Stimulated activated CD8-positive, alpha-beta memory T cell treated with anti-CD3 and anti-CD28 coated beads, Interleukin-12 subunit alpha, Interleukin-12 subunit beta, amount 100 ng/mL, for 1 hour (primary cell): ENCODE results near the gene PTPRK.

ENCODE experiments used
- DNase-seq: peaks from one replicate; pipeline ENCODE4 v3.0.0-alpha.2; 2020; ENCODE audit warnings: low read depth

The PTPRK gene

DNA sequence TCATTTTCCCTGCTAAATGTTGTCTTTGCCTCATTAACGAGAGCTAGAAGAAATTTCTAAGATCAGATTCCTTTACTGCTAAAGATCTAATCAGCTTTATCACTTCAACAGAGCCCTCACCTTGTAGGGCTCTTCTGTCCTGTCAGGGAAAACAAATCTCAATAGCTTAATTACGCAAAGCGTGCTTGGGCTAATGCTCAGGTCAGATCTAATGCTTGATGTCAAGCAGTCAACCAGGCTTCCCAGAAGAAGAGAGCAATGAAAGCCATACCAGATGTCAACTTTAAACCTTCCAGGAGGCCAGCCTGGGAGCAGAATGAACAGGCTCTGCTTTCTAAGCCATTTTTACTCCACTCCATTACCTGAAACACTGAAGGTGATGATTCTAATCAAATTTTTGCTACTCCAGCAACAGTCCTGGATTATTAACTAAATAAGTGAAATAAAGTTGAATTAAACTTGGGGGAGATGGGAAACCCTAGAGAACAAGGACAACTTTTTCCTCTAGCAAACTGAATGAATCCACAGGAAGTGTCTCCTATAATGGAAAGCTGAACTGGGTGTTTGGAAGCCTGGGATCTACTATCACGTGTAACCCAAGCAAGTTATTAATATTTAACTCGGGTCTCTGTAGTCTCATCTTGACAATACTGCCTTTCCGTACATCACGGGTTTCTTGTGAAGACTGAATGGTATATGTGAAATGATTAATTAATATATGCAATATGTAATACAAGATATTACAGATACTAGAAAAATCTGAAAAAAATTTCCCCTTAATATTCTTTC, 273.7 kb downstream of the PTPRK start:
- no peak for DNase-seq

DNA sequence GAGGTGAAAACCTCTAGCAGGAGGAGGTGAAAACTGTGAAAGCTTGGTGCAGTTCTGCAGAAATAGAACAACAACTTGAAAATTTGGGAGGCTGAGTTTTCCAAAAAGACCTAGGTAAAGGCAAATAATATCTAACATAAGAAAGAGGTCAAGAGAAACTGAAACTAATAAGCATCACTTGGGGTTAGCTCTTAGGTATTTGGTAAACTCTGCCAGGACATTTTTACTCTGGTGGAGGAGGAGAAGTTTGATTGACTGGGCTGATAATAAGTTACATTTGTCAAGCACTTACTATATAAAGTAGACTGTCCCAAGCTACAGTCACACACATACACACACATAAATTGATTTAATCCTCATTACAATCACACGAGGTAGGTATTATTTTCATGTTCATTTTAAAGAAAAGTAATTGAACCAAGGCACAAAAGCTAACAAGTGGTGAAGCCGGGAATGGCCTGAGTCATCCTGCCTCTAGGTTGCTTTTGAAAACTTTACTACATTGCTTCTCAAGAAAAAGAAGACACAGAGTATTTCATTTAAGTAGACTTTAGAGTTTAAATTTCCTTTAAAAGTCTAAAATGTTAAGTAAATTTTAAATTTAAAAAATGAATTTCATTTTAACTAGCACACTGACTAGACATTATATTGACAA, 275.5 kb downstream of the PTPRK start:
- no peak for DNase-seq

DNA sequence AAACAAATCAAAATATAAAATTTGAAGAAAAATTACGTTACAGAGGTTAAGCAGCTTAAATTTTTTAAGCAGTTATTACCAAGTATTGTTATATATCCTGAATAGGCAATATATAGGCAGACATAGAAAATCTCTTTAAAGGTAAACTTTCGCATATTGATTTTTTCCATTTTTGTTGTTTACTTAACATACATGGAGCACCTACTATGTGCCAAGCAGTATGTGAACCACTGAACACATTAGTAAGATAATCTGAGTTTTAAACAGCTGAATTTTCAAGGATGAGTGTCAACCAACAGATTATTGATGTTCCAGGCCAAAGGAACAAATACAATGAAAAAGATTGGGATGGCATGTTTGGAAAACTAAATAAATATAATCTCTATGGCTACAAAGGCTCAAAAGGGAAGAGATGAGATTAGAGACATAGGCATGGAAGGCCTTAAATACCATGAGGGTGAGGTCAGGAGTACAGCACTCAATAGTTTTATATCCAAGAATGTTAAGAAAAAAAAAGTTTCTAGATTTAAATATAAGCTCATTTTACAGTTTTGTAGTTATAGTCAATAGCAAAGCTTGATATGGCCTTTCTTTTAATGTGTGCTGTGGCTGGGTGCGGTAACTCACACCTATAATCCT, 277.5 kb downstream of the PTPRK start:
- no peak for DNase-seq

DNA sequence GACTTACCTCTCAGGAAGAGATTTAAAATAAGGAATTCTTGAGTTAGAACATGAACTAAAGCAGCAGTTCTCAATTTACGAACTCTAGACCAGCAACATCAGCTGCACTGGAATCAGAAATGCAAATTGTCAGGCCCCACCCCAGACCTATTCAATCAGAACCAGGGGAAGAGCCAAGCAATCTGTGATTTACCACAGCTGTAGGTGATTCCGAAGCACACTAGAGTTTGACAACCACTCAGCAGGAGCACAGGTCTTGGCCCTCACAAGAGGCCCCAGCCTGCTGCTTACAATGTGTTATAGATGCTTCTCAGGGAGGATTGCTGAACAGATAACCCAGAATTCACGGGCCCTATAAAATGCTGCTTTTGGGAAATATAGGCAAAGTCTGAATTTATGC, 279.2 kb downstream of the PTPRK start:
- DNase-seq = no peak

DNA sequence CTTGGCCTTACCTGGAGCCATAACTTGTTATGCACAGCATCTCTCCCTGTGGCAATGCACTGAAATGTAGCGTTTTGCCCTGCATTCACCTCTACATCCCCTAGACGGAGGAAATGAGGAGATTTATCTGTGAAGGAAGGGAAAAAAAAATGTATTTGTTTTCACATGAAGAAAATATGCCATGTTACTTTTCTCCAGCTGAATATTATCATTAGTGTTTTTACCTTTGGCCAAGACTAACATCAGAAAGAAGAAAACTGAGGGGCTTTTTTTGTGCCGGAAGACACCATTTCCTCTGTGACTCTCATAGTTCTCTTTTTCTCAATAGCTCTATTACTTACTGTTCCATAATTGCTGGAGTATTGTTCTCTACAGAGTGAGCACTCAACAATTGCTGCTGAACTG, 280.4 kb downstream of the PTPRK start:
- DNase-seq = no peak

DNA sequence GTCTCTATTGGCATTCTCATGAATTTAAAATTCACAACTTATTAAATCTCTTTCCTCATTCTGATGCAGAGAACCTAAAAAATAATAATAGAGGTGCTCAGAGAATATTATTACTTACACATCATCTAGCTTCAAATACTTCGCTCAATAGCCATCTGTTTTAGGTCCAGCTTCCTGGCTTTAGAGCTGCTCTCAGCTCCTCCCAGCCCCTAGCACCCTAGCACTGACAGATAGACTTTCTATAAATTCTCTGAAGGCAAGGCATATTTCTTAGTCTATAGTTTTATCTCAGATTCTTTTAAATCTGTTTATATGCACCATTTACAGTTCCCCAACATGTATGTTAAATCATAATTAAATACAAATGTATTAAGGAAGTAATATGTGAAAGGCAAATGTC, 281.3 kb downstream of the PTPRK start:
- DNase-seq = no peak

DNA sequence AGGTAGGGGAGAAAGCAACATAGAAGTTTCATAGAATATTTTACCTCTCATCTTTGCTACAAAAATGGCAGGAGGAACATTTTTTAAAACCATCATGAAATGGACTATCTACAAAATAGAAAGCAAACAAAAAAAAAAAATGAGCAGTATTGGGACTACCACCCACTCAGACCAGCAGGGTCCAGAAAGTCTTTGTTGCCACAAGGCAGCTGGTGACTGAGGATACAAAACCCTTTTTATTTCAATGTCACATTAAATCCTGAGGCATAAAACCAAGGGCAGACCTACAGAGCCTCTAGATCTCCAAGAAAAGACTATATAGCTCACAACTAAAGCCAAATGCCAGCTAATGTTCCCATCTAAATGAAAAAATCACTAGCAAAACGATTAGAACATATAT, 282.2 kb downstream of the PTPRK start:
- no peak for DNase-seq

DNA sequence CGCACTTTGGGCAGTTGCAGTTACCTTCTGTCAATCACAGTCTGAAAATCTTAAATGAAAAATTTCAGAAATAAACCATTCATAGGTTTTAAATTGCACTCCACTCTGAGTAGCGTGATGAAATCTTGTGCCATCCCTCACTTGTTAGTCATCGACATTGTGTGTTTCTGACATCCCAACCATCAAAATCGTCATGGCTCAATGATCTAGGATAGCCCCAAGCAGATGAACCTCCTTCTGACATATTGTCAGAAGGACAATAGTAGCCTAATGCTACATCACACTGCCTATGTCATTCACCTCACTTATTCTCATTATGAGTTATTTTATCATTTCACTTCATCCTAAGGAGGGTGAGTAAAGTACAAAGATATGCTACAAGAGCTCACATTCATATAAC, 284.8 kb downstream of the PTPRK start:
- no peak for DNase-seq

DNA sequence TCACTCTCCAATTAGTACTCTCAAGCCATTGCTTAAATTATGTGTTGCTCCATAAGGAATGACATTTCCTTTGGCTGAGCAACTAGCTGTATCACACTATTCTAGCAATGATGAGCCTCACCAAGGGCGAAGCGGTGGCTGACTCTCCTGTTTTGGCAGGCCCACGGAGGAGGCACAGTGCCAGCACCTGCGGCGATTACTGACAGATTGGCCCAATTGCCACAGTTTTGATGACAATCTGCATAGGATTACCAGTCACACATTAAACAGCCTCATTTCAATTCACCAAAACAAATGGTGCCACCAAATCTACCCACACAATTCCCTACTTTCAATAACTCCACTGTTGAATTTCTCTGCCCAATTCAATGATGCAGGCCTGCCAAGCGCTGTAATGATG, 286.9 kb downstream of the PTPRK start:
- no peak for DNase-seq

DNA sequence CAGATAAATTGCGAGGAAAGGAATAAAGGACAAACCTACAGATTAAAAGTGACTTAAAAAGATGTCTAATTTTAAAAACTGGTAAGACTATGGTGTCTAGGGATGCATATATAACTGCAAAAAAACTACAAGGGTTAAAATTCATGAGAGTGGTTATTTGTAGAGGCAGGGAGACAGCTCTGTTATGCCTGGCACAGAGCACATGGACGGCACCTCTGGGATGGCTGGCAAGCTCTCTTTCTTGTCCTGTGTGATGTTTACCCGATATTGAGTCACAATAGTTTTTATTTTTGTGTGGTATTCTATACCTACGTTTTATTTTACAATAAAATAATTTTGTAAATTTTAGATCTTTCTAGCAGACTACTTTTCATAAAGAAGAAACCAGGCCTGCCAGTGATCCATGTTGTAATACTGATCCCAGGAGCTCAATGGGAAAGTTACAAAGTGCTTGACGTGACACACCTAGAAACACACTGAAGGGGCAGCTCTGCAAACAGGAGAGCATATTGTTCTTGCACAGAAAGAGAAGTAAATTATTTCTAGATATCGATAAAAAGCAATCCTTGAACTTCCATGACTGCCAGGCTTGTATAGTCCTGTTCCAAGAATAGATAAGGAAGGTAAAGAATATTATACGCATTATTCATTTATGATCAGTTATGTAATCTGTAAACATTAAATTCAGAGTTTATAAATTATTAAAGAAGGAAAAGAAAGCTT, 290.0 kb downstream of the PTPRK start:
- no peak for DNase-seq

DNA sequence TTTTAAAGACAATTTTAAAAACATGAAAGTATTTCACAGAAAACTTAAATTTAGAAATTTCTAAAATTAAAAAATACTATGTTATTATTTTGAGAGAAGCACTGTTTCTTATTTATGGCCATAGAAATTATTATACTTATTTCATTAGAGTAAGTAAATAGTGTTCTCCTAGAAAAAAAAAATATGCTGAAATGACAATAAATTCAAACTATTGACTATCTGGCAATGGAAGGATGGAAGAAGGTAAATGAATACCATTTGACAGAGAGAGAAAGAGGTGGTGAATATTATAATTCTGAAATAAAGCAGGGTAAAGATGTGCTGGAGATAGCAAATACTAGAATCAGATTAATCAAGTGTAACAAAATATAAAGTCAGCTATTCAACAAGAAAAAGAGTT, 294.8 kb downstream of the PTPRK start:
- DNase-seq = no peak

DNA sequence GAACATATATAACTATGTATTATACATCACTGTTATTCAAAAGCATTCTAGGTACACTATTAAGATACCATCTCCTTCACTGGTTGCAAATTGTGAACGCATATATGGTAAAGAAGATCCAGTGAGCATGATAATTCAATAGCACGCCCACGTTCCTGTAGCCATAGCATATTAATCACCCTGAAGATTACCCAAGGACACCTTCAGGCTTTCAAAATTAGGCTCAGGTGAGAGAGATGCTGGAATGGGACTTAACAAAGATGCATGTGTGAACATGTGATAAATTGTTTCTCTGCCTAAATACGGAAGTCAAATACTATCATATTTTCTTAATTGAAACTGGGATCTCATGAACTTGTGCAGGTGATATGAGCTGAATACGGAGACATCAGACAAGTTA, 303.5 kb downstream of the PTPRK start:
- DNase-seq = no peak

DNA sequence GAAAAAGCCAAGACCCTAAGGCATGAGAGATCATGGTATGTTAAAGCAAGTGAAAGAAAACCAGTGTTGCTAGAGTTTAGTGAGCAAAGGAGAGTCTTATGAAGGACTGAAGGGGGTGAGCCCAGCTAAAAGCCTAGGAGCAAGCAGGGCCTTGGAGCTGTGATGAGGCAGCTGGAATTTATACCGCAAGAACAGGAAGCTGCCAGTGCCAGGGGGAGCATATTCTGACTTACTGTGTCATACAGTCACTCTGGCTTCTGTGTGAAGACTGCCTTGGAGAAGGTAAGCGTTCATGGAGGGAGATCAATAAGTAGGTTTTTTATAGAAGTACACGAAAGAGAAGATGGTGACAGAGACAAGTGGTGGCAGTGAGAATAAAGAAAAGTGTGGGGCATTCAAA, 310.6 kb downstream of the PTPRK start:
- no peak for DNase-seq

DNA sequence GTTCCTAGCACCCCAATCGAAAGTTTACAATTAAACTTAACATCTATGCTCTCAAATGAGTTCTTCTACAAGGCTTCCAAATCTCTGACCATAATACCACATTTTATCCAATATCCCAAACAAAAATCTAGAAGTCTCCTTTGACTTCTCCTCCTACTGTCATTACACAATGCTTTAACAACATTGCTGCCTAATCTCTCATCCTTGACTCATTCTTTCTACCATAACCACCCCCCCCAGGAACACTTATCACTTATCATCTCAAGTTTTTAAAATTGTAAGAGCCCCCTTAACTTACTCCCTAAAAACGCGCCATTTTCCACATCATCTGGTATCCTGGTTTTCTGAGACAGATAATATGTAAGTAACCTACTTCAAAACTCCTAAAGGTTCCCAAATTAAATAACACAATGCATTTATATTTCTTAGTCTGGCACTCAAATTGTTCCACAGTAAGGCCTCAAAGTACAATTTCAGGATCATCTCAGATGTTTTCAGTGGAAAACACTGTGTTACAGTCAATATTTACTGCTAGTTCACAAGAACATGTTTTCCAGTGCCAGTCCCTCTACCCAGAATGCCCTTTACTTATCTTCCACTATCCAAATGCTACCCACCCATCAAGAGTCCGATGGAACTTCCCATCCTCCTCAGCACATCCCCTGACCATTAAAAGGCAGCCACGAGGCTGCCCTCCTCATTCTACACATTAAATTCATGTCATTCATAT, 311.4 kb downstream of the PTPRK start:
- DNase-seq = no peak

DNA sequence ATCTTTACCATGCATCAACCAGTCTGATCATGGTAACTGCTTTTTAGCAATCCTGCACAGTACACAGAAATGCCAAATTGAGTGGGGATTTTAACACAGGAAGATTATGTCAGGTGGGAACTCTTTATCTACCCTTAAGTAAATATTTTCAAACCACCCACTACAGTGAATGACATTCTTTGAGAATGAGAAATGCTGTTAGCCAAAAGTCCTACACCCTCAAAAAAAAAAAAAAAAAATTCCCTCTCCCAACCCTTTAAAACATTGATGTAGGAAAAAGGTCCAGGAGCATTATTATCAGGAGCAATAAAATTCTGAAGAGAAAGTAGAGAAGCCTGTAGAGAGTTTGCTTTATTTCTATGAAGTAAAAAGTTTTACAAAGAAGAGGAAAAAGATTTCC, 312.3 kb downstream of the PTPRK start:
- DNase-seq = no peak

DNA sequence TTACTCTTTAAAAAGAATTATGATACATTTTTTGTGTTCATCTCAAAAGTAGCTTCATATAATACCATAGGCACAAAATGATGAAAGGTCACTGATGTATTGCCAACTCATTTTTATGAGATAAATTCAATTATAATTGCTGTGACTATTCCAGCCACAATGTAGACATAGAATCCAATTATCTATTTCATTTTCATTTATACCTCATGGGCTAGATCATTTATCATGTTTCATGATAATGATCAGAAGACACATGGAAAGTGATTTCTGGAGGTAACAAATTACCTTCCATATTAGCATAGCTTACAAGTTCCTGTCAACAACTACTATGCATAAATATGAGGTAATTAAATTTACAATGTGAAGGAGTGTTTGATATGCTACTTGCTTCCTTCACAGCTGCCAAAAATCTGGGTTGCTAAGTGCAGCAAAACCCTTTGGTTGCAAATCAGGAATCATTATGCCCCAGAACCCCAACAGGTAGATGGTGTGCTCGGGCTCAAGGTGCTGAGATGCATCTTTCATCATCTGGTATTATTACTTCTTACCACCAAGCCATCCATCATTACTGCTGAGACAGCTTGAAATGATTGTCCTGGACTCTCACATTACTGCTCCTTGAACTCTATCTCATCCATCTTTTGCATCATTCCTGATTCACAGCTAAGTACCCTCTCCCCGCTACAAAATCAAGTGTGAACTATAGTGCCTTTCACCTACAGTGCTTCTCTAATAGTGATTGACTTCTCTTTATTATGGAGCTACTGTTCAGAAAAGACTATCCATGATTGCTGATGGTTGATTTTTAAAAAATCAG, 313.6 kb downstream of the PTPRK start:
- no peak for DNase-seq

DNA sequence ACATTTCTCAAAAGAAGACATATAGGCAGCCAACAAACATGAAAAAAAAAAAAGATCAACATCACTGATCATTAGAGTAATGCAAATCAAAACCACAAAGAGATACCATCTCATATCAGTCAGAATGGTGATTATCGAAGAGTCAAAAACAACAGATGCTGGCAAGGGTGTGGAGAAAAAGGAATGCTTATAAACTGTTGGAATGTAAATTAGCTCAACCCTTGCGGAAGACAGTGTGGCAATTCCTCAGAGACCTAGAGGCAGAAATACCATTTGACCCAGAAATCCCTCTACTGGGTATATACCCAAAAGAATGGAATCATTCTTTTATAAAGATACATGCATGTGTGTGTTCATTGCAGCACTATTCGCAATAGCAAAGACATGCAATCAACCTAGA, 315.8 kb downstream of the PTPRK start:
- no peak for DNase-seq

DNA sequence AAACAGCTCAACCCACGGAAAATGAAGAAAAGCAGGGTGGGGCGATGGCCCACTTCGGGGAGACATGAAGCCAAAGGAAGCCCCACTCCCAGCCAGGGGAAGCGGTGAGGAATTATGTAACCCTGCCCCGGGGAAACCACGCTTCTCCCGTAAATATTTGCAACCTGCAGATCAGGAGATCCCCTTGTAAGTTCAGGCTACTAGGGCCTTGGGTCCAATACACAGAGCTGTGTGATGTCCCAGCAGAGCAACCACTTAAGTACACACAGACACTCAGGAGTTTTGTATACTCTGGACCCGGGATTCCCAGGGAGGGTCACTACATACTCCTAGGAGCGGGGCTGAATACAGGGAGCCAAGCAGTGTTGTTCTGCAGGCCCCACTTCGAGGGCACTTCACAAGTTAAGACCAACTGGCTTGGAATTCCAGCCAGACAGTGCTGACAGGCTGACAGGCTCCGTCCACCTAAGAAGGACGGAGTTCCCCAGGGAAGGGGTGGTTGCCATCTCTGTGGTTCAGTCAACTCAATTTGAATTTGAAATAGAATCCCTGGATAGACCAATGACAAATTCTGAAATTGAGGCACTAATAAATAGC, 318.1 kb downstream of the PTPRK start:
- DNase-seq = no peak

DNA sequence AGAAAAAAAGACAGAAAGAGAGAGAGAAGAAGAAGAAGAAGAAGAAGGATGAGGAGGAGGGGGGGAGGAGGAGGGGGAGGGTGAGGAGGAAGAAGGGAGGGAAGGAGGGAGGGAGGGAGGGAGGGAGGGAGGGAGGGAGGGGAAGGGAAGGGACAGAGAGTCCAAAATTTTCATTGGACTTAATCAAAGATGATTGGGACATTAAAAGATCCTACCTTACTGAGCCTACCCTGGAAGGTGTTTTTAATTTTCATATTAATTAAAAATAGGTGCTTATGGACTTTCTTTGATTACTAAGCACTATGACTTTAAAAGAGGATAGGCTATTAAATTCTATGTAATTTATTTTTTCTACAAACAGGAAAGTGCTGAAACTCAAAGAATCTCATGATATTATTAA, 319.6 kb downstream of the PTPRK start:
- no peak for DNase-seq

DNA sequence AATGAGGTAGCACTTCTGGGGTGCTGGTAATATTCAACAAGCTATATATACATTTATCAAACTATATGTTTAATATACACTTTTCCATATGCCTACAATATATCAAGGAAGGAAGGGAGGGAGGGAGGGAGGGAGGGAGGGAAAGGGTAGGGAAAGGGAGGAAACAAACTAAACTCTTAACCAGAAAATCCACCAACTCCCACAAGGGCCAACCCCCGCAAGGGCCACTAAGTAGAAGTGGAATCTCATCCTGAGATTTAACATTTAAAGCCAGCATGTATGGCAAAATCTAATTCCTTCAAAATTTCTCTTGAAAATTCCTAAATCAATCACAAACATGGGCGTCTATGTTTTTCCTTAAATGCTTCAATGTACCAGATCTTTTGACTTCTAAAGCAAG, 320.9 kb downstream of the PTPRK start:
- no peak for DNase-seq

DNA sequence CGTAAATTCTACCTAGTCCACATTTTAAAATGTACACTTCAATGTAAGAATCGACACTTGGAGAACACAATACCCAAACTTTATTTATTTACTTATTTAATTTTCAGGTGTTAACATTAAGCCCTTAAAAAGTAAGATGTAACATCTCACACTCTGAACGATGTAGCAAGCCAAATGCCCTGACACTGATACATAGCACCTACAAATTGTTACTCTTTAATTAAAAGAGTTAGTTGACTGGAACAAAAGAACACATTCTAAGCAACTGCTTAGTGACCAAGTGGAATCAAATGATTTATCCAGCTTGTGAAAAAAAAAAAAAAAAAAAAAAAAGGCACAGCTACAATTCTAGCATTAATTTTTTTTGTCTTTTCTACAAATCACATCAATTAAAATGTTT, 327.4 kb downstream of the PTPRK start:
- DNase-seq = no peak
